Measurements from ENCODE around the gene CLCN6.
A peak's percentile ranks its signal among the peaks of the same experiment; 100 is the strongest.

DNA sequence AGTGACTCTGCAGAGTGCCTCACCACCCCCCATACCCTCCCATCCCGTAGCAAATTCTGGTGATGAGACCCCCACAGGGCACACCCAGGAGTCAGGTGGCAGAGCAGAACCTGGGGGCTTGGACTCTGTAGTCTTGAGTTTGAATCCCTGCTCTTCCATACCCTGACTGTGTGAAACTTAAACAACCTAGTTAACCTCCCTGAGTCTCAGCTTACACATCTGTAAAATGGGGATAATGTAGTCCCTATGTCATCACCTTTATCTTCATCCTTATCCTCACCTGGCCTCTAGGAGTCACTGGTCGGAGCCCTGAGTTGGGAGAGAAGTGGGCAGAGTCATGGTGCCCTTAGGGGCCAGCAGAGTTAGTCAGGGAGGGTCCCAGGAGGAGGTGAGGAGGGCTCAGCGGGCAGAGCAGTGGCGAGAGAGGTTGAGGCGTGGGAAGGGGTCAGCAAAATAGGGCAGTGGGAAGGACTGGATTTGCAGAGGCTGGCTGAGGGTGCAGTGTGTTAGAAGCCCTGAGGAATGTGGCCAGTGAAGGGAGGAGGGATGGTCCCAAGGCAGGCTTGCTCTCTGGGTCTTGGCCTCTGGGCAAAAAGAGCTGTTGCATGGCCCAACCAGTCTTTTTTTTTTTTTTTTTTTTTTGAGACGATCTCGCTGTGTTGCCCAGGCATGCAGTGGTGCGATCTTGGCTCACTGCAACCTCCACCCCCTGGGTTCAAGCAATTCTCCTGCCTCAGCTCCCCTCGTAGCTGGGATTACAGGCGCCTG lies 25.4 kb upstream of the CLCN6 start:
- TF ChIP-seq JUND (IDR thresholded peaks at IDR 0.05; ENCODE audit: low read length): no peak
- TF ChIP-seq CEBPB (IDR thresholded peaks at IDR 0.05; ENCODE audit: low read depth, low read length): no peak
- TF ChIP-seq, protein P1, sequence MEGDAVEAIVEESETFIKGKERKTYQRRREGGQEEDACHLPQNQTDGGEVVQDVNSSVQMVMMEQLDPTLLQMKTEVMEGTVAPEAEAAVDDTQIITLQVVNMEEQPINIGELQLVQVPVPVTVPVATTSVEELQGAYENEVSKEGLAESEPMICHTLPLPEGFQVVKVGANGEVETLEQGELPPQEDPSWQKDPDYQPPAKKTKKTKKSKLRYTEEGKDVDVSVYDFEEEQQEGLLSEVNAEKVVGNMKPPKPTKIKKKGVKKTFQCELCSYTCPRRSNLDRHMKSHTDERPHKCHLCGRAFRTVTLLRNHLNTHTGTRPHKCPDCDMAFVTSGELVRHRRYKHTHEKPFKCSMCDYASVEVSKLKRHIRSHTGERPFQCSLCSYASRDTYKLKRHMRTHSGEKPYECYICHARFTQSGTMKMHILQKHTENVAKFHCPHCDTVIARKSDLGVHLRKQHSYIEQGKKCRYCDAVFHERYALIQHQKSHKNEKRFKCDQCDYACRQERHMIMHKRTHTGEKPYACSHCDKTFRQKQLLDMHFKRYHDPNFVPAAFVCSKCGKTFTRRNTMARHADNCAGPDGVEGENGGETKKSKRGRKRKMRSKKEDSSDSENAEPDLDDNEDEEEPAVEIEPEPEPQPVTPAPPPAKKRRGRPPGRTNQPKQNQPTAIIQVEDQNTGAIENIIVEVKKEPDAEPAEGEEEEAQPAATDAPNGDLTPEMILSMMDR (IDR thresholded peaks at IDR 0.05; ENCODE audit: control extremely low read depth in 1 of 3, insufficient read depth in 1 of 3, low read depth in 1 of 3, low read length in 3 of 3): no peak
- TF ChIP-seq, protein P2, sequence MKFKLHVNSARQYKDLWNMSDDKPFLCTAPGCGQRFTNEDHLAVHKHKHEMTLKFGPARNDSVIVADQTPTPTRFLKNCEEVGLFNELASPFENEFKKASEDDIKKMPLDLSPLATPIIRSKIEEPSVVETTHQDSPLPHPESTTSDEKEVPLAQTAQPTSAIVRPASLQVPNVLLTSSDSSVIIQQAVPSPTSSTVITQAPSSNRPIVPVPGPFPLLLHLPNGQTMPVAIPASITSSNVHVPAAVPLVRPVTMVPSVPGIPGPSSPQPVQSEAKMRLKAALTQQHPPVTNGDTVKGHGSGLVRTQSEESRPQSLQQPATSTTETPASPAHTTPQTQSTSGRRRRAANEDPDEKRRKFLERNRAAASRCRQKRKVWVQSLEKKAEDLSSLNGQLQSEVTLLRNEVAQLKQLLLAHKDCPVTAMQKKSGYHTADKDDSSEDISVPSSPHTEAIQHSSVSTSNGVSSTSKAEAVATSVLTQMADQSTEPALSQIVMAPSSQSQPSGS (IDR thresholded peaks at IDR 0.05; ENCODE audit: low read length): 0 out of 2 replicates have a peak, but pooled peaks have one; percentile 37
- TF ChIP-seq USF2 (IDR thresholded peaks at IDR 0.05; ENCODE audit: low read length): no peak
- TF ChIP-seq TEAD4 (IDR thresholded peaks at IDR 0.05; ENCODE audit: low read depth, low read length): no peak
- no peak for TF ChIP-seq RAD21 (IDR thresholded peaks at IDR 0.05 in 1 of 2, conservative IDR thresholded peaks at IDR 0.05 in 1 of 2; ENCODE audit: low read depth in 2 of 2, low read length in 2 of 2)
- no peak for TF ChIP-seq TAF1 (IDR thresholded peaks at IDR 0.05; ENCODE audit: low read depth, low read length)
- no peak for TF ChIP-seq NRF1 (IDR thresholded peaks at IDR 0.05; ENCODE audit: low read depth, low read length)
- TF ChIP-seq EP300 (IDR thresholded peaks at IDR 0.05; ENCODE audit: borderline replicate concordance in 1 of 2, low read depth in 2 of 2, low read length in 2 of 2): no peak
- TF ChIP-seq RXRA (IDR thresholded peaks at IDR 0.05; ENCODE audit: insufficient read depth, low read depth, low read length): no peak
